Transverse colon (tissue), 4 donors: Measurements from ENCODE around the gene ETFBKMT.

Experiments
- CTCF ChIP-seq, 5 experiments: fragments of 200-600 bp in 3 of 5; fragments of 450-650 bp in 2 of 5; sonication (generic) in 3 of 5; IDR thresholded peaks; 1 replicate in 2 of 5; 2 replicates in 3 of 5; pipeline ENCODE4 v1.5.1; 2016 to 2017; ENCODE audit warnings: antibody characterized with exemption in 5 of 5, inconsistent platforms in 3 of 5, mild to moderate bottlenecking in 2 of 5, moderate library complexity in 1 of 5
- POLR2AphosphoS5 ChIP-seq, 3 donors: sonication (generic); formaldehyde crosslinking; IDR thresholded peaks; one replicate each; pipeline ENCODE4 v1.6.1; 2016; ENCODE audit warnings: antibody characterized with exemption in 3 of 3

DNA sequence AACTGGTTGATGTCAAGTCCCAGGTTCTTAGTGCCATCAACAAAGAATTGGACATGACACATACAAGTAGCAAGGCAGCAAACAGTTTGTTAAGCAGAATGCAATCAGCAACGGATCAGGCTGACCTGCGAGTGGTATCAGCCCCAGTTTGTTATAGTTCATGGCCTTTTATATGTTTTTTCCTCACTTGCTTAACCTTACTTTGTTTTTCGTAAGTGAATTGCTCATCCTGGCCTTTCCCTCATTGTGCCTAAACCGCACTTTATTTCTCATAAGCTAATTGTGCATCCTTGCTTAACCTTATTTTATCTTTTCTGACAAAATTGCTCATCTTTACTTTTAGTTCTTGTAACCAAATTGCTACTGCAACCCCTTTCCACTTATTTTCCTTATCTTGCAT, 4.1 kb downstream of the ETFBKMT start:
- no peak for TF ChIP-seq POLR2AphosphoS5 (IDR thresholded peaks at IDR 0.05)
- TF ChIP-seq CTCF (IDR thresholded peaks at IDR 0.05) = no peak
